DMS79 (cell line): ENCODE data around the gene TBC1D30.

Source experiments
- DNase-seq: peaks from one replicate; lab custom pipeline; 2025; lab: John Stamatoyannopoulos, UW

The TBC1D30 gene

DNA sequence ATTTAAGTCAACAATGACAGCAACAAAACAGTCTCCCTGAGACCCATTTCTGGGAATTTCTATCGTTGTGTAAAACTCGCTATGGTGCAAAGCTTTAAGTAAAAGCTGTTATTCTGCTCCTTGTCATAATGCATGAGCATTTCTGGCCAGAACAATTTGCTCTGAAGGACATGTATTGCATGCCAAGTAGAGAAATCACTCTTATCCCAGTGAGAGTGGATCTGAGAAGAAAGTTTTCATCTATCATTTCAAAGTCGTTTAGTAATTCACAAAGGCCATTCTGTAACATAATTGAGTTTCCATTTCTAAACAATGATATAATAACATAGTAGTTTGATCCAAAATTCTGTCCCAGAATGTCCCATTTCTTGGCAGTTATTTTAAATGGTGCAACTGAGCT, 86.6 kb downstream of the TBC1D30 start:
- DNase-seq, result no peak

DNA sequence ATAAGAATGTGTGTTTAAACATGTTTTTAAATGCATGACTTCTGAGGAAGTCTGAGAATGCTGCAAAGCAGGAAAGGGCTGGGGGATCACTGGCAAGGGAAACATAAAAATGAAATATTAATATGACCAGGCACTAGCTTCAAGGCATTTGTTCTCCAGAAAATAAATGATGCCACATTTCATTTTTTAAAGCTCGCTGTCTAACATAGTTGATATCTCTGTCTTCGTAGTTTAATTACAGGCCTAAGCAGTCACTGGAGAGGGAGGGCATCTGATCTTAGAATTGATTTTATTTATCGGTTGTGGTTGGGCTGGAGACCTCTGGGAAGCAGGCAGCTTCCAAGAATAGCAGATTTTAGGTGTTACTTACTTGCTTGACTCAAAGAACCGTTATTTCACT, 87.5 kb downstream of the TBC1D30 start:
- no peak for DNase-seq

DNA sequence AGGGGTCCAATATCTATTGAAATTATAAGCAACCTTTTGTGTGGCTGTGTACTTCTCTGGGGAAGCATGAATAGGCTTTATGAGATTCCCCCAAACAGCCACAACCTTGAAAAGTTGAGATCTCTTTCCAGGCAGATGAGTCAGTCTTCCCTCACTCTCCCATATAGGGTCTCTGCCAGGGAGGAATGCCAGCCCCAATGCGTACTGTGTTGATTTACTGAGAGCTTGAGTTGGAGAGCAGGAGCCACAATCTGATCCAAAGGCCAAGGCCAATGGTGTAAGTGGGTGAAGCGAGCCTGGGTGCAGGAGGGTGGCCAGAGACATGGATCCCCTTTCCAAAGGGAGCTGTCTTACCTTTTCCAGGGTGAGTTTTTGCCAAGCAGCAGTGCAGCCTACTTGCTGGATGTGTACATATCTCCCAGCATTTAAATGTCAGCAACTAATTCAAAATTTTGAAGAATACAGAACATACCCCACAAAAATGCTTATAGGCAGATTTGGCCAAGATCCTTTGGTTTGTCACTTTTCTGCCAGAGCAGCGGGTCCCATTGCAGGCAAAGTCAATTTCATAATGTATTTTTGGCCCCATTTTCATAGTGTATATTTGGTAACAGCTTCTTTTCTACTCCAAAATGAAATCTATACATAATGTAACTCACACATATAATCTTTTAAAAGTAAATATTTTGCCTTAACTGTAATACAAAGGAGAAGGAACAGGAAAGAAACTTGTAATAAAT, 88.2 kb downstream of the TBC1D30 start:
- DNase-seq, result no peak

DNA sequence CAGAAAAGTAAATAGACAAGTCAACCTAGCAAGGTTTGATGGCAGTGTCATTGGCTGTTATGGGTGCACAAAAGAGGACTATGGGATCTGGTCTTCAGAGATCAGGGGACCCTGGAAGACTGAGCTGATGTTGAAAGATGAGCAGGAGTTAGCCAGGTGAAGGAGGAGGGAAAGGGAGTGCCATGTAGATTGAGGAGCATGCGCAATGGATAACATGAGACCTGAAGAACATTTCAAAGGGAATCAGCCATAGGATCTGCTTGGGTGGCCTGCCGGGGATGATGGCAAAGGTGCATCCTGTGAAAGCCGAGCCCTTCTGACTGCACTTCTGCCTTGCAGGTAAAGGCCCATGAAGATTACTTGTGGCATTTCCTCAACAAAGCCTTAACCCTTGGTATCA, 90.8 kb downstream of the TBC1D30 start:
- DNase-seq, result no peak

DNA sequence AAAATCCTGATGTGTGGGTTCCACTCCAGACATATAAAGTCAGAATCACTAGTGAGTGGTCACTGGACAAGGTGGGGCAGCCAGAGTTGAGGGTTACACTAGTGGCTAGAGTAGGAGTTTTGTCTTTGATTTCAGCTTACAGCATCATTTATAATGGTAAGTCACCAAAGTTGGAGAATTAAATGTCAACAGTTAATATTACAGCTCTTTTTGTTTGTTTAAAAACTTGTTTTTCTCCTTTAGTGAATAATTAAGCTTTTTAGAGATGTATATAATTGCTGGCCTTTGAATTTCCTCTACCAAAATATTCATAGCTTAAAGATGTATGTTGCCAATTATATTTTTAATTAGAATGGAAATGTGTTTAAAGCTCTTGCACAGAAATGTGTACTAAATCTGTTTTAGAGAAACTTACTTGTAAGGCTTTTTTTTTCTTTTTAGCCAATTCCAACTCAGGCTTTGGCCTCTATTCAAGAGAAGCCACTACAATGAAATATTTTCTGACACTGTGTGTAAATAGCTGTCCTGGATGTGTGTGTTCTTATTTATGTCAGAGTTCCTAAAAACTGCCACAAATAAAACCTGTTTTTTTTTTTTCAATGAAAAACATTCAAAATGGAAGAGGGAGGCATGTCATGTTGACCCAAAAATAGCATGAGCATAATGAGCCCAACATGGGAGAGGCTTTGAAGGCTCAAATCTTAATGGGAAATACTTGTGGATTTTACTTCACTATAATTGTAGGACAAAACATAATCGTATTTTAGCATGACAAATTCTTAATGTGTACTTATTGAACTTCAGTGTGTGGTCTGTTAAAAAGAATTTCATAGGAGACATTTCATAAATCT, 92.2 kb downstream of the TBC1D30 start:
- DNase-seq, result no peak

DNA sequence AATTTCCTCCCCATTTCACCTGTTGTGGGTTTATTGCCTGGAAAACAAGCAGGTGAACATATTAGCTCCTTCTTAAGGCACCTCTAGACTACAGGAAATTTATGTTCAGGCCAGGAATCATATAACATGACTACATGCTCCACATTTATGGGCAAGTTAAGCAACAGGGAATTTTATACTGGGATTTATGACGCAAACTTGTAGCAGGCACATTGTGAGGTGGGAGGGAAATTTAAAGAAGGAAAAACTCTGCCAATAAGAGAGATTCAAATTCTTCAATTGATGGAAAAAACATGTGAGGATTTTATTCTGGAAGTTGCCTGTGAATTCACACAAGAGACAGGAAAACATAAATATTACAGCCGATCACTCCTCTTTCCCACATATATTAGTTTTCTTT, 93.9 kb downstream of the TBC1D30 start:
- no peak for DNase-seq

DNA sequence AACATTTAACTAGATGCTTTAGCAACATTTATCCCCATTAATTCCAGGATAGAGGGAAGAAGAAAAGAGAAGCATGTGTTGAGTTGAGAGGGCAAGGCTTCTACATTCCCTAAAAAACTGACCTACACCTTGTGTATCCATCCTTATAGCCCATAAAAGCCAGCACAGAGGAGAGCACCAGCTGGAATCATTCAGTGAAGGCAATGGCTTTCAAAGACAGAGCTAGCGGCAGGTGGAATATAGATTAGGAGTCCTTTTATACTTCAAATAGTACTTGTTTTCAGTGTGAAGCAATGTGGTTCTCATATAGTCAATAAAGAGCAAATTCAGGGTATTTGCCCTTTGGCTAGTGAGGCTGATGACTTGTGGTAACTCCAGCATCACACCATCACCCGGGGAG, 94.4 kb downstream of the TBC1D30 start:
- DNase-seq, result no peak

DNA sequence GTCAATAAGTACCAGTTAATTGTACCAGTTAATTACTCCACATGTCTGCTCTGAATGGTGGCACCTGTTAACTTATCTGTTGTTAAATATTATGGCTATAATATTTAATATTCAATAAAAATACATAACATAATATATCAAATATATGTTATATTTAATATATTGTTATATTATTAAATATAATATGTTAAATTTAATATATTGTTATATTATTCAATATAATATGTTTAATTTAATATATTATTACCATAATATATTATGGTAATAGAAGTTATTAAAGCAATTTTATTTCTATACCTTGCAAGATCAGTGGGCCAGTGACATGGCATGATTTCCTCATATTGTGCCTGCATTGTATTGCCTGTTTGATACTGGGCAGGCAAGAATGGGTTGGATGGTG, 98.4 kb downstream of the TBC1D30 start:
- DNase-seq, result no peak

DNA sequence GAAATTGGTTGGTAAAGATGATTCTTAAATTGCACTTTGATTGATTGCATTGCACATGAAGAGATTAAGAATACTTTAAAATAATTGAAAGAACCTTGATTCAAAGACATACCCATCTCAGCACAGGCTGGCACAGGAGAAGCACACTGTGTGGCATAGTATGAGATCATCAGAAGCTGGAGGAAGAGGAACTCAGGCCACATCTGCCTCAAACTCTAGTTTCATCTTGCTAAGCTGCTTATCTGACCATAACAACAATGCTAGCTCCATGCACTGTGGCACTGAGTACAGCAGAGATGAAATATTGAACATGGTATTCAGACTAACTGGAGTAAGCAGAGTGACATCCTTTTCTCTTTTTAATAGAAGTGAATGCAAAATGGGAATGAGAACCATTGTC, 99.1 kb downstream of the TBC1D30 start:
- no peak for DNase-seq
